Hematopoietic multipotent progenitor cell (in vitro differentiated cells): ENCODE results near the gene ST14. TPM values are rescaled to one million over a fixed set of nuclear protein-coding genes. Genes with fewer than 3 reads are reported as not detected.
"Not testable (repeated sequence)": the region's sequence is repeated elsewhere in the genome, so short reads cannot be mapped to it uniquely, and the experiment has no call there.

Experiments used
- DNase-seq, 3 donors: peaks; one replicate each; pipeline ENCODE4 v3.0.0-alpha.2; 2011 to 2015; ENCODE audit warnings: low read depth in 2 of 3, low spot score in 2 of 3
- total RNA-seq: library from RNA; depleted of rRNA; stranded (reverse); fragments of >200 nt; gene quantifications from one replicate; pipeline ENCODE4 v1.2.3, GENCODE V29; 2012

Gene ST14
- total RNA-seq, 1 donor = 2.2 TPM

DNA sequence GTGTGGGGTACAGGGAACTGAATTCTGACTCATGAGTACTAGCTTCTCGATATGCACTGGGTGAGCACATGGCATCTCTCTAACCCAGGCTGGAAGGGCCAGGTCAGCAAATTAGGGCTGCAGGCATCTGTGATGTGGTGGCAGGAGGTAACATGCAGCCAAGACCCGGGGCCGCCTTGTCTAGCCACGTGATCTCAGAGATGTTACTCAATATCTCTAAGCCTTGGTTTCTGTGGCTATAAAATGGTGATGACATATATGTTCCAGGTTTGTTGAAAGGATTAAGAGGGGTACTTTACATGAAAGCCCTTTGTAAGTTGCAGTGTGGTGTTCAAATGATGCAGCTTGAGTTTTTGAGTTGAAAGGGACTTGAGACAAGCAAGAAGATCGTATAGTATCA is 3.2 kb downstream of the ST14 start:
- no peak for DNase-seq

DNA sequence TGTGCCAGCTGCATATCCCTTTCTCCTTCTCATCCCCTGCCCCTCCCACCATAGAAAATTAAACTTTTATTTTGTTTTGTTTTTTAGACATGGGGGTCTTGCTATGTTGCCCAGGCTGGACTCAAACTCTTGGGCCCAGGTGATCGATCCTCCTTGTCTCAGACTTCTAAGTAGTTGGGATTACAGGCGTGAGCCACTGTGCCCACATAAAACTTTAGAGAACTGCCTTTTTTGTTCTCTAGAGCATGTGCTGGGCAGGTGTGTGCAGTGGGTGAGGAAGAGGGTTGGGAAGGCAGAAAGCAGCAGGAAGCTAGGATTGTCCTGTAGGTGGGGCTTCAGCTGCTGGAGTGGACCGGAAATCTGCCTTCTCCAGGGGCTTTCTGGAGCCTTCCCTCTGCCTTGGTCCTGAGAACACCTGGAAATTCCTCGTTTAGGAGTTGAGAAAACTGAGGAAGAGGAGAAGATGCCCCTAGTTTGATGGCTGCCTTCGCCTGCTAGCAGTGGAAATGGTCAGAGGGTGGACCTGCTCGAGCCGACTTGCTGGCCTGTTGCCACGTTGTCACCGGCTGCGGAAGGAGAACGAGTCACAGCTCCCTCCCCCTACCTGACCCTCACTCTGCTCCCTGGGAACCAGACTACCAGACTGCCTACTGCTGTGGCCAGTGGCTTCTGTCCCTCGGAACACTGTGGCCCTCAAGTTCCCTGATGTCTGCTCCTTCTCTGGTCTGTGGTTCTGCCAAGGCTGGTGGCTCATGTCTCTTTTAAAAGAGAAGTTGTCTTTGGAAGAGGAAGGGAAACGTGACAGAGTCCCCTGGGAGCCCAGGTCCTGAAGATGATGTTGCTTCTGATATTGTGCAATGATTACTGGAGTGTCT is 4.0 kb downstream of the ST14 start:
- no peak for DNase-seq

DNA sequence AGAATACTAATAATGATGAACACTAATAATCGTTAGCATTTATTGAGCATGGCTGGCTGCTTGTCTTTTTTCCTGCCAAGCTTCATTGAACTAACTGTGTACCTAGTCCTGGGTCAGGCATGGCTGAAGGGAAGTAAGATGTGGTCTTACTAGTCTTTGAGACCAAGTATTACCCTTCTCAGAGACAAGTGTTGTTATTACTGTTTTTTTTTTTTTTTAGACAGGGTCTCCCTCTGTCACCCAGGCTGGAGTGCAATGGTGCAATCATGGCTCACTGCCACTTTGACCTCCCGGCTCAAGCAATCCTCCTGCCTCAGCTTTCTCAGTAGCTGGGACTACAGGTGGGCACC is 4.6 kb downstream of the ST14 start:
- no peak for DNase-seq

DNA sequence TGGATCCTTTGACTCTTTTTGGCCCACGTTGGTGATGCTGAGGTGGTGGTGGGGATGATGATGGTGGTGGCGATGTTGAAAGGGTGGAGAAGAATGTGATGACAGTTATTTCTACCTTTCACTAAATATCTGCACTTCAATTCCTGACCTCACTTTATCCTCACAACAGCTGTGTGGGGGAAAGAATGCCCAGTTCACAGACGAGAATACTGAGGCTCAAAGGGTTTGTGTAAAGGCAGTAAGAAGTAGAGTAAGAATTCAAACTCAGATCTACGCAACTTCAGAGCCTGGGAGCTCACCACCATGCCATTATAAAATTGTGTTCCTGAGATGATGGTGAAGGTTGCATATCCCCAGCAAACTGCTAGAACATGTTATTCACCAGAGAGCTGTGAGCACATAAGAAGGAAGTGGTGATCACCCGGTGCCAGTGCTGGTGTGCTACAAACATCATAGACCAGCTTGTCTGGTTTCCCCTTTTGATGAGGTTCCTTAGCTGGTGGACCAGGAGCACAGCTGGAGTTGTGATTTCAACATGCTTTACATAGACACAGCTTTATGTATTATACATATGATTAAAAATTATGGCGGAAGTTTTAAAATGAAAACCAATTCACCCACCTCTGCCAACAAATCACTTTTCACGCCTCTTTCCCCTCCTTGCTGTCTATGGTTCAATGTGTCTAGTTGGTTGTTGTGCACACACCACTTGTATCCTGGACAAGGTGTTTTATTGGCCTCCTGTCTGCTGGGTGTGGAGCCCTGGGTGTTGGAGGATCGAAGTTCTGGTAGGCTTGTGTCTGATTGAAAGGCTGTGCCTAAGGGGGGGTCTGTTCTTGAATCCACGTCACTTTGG is 6.2 kb downstream of the ST14 start:
- DNase-seq = peak in 1 of 3 donors; percentile 52

- DNase-seq = no peak
Measured at GRCh38 chr11:130166457-130166784, 6.8 kb downstream of the ST14 start.

DNA sequence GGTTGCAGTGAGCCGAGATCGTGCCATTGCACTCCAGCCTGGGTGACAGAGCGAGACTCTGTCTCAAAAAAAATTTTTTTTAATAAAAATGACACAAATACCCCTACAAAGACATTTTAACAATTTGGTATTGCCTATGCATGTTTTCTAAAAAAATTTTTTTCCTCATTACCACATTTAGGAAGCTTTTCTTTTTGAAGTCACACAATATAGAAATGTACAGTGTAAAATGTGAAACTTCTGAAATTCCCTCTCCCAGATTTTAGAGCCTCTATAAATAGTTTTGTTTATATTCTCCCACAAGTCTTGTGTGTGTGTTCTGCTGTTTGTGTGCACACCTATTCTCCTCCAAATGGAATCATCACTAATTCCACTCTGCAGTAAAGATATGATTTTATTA is 7.6 kb downstream of the ST14 start:
- no peak for DNase-seq

DNA sequence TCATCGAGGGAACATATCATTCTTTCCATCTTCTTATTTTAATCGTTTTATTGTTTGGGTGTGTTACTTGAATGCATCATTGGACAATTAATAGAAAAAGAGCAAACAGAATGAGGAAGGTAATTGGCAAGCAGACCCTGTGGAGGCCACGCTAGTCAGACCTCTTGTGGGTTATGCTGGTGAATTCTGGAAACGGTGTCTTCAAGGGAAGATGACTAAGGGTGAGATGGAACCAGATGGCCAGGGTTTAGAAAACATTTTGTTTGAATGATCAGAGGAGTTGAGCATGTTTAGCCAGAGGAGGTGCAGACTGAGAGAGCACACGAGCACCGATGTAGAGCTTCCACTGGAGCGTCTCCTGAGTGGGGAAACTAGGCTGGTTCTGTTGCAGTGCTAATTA is 8.5 kb downstream of the ST14 start:
- DNase-seq = no peak

DNA sequence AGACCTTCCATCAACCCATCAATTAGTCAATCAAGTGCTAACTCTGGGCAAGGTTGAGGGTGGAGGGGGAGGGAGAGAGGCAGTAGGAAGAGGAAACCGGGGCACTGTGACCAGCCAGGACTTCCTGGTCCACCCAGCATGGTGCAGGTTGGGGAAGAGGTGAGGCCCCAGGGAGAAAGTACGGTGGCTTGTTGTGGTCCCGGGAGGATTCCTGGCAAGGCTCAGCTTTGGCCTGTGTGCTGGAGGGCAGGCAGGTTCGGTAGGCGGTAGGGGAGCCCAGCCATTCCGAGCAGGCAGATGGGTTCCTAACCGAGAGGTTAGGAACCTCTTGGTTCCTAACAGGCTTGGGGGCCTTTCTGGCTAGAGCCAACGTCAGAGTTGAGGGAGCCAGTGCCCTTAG is 10.8 kb downstream of the ST14 start:
- DNase-seq = no peak

- no peak for DNase-seq
Measured at GRCh38 chr11:130171534-130171933, 12.0 kb downstream of the ST14 start.

DNA sequence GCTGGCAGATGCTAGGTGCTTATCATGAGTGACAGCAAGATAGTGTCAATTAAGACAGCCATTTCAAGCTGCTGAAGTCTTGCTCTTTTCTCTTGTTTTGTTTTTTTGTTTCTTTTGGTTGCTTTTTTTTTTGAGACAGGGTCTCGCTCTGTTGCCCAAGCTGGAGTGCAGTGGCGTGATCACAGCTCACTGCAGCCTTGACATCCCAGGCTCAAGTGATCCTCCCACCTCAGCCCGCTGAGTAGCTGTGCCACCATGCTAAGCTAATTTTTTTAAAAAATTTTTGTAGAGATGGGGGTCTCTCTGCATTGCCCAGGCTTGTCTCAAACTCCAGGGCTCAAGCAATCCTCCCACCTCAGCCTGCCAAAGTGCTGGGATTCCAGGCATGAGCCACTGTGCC is 12.4 kb downstream of the ST14 start:
- DNase-seq = not testable (repeated sequence)

DNA sequence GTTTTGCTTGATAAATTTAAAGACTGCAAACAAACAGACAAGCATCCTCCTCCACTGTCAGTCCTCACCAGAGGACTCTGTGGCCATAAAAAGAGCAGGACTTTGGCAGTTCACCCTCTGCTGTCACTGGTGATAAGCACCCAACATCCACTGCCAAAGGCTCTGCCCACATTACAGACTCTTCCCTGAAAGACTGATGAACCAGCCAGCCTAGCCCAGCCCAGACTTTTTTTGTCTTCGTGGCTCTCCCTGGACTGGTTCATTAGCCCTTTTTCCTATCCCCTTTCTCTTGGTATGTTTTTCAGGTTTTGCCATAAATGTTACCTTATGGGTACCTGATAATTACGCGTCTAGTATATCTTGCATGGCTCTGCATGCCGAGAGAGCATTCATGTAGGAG is 15.1 kb downstream of the ST14 start:
- DNase-seq = no peak

GRCh38 chr11:130175898-130176297 is 16.3 kb downstream of the ST14 start:
- no peak for DNase-seq

- no peak for DNase-seq
Measured at GRCh38 chr11:130177782-130178181, 18.2 kb downstream of the ST14 start.

GRCh38 chr11:130178441-130179339 is 19.1 kb downstream of the ST14 start:
- no peak for DNase-seq

DNA sequence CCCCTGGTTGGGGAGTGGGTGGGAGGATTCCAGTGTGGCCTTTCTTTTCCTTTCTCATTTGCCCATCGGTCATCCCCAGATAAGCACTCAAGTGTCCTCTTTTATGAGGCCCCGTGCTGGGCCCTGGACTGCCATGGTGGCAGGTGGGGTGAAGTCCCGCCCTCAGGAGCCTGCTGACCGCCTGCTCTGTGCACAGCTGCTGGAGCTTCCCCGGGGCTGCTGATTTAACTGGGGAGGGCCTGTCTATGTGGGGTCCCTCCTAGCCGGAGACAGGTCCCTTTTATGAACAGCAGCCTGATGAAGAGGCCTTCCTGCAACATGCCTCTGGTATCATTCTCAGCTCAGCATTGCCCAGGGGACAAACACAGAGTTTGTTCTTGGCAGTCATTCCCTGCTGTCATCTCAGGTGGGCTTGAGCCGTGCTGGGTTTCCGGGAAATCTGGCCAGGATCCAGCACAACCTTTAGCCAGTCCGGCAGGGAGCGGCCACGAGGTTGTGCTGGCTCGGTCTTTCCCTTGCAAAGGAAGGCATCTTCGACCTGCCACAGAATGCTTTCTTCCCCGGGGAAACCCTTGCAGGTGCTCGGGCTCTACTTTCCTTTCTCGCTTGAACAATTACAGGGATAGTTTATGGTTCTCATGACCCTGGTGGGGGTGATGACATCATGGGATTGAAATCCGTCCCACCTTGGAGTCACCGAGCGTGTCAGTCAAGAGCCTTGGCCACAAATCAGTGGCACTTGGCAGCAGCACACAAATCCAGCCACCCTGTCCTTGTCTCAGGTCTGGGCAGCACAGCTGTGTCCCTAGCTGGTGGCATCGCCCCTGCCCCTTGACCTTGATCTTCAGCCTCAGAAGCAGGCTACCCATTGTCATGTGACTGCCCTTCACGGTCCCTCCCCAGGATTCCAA is 20.1 kb downstream of the ST14 start:
- no peak for DNase-seq

GRCh38 chr11:130180491-130180890 is 20.9 kb downstream of the ST14 start:
- no peak for DNase-seq

- no peak for DNase-seq
Measured at GRCh38 chr11:130180896-130181294, 21.3 kb downstream of the ST14 start.

- DNase-seq = no peak
Measured at GRCh38 chr11:130181295-130182272, 22.0 kb downstream of the ST14 start.
